Osteoblast (primary cell): ENCODE measurements around the gene MYMK. TPM values are rescaled to one million over a fixed set of nuclear protein-coding genes. Genes with fewer than 3 reads are reported as not detected.

ENCODE experiments used
- DNase-seq: peaks from one replicate; pipeline ENCODE4 v3.0.0; 2011; ENCODE audit warnings: low spot score, mixed read lengths; ENCODE audit not compliant: insufficient read length; ENCODE audit errors: missing footprints
- H2AFZ ChIP-seq: 2 replicates; pipeline ENCODE4 v1.6.0; 2011; ENCODE audit warnings: mild to moderate bottlenecking, low read length
- H3K27ac ChIP-seq: 2 replicates; pipeline ENCODE4 v1.5.1; 2011; ENCODE audit warnings: mild to moderate bottlenecking, low read depth, low read length, moderate library complexity
- H3K27me3 ChIP-seq: 2 replicates; pipeline ENCODE4 v1.6.0; 2012; ENCODE audit warnings: mild to moderate bottlenecking, control low read depth, inconsistent platforms, low read length, moderate library complexity; ENCODE audit not compliant: insufficient read depth
- H3K36me3 ChIP-seq: 2 replicates; pipeline ENCODE4 v1.5.1; 2011; ENCODE audit warnings: mild to moderate bottlenecking, low read length, control low read depth, moderate library complexity; ENCODE audit not compliant: insufficient read depth
- H3K4me1 ChIP-seq: 2 replicates; pipeline ENCODE4 v1.5.1; 2011; ENCODE audit warnings: mild to moderate bottlenecking, low read length, control low read depth, moderate library complexity; ENCODE audit not compliant: insufficient read depth
- H3K4me2 ChIP-seq: 2 replicates; pipeline ENCODE4 v1.6.0; 2011; ENCODE audit warnings: mild to moderate bottlenecking, low read length; ENCODE audit not compliant: insufficient read depth
- H3K4me3 ChIP-seq: fragments of 200-600 bp; sonication (generic); 3 replicates; pipeline ENCODE4 v1.5.1; 2012; ENCODE audit warnings: mild to moderate bottlenecking, low read length, inconsistent platforms; ENCODE audit not compliant: insufficient read depth
- H3K79me2 ChIP-seq: 2 replicates; pipeline ENCODE4 v1.6.0; 2012; ENCODE audit warnings: mild to moderate bottlenecking, low read length, control low read depth, inconsistent platforms; ENCODE audit not compliant: insufficient read depth
- H3K9me3 ChIP-seq: 2 replicates; pipeline ENCODE4 v1.5.1; 2011; ENCODE audit warnings: low read depth, low read length, control low read depth
- H4K20me1 ChIP-seq: 2 replicates; pipeline ENCODE4 v1.6.0; 2012; ENCODE audit warnings: mild to moderate bottlenecking, low read length, control low read depth; ENCODE audit not compliant: insufficient read depth
- CTCF ChIP-seq: IDR thresholded peaks from 2 replicates; pipeline ENCODE4 v1.5.1; 2011; ENCODE audit warnings: mild to moderate bottlenecking, low read depth, low read length, moderate library complexity; ENCODE audit errors: extremely low read depth
- total RNA-seq: library from RNA; depleted of rRNA; stranded (reverse); fragments of >200 nt; gene quantifications from 2 replicates; pipeline ENCODE4 v1.2.3, GENCODE V29; 2012

The MYMK gene
- total RNA-seq, 1 donor: not detected

- no peak for TF ChIP-seq CTCF
- no peaks in the 10 kb centered on the region for H4K20me1 ChIP-seq
- no peak overlapping the region for H2AFZ ChIP-seq
- no peak for DNase-seq
- no peak overlapping the region for H3K4me2 ChIP-seq
- H3K27me3 ChIP-seq: peaks cover 5% of the 10 kb centered on the region
- peaks cover 11% of the 10 kb centered on the region for H3K4me1 ChIP-seq
- H3K4me3 ChIP-seq: no peak overlapping the region
- H3K36me3 ChIP-seq: no peaks in the 10 kb centered on the region
- H3K9me3 ChIP-seq: no peaks in the 10 kb centered on the region
- no peak overlapping the region for H3K27ac ChIP-seq
- no peaks in the 10 kb centered on the region for H3K79me2 ChIP-seq
Measured at GRCh38 chr9:133561976-133562554, 37.3 kb upstream of the MYMK start.

GRCh38 chr9:133560944-133561343 is 36.2 kb upstream of the MYMK start:
- DNase-seq: no peak
- no peak overlapping the region for H3K4me2 ChIP-seq
- no peak overlapping the region for H2AFZ ChIP-seq
- no peaks in the 10 kb centered on the region for H3K9me3 ChIP-seq
- H3K4me1 ChIP-seq: peaks cover 11% of the 10 kb centered on the region
- TF ChIP-seq CTCF: no peak
- no peaks in the 10 kb centered on the region for H4K20me1 ChIP-seq
- no peaks in the 10 kb centered on the region for H3K79me2 ChIP-seq
- H3K4me3 ChIP-seq: no peak overlapping the region
- peaks cover 5% of the 10 kb centered on the region for H3K27me3 ChIP-seq
- H3K36me3 ChIP-seq: no peaks in the 10 kb centered on the region
- H3K27ac ChIP-seq: no peak overlapping the region

- Histone ChIP-seq H3K27ac (no peak overlapping the region), H2AFZ (no peak overlapping the region), H4K20me1 (no peaks in the 10 kb centered on the region), H3K4me3 (no peak overlapping the region), H3K79me2 (no peaks in the 10 kb centered on the region), H3K9me3 (no peaks in the 10 kb centered on the region), H3K4me1 (peaks cover 11% of the 10 kb centered on the region), H3K4me2 (no peak overlapping the region), H3K36me3 (no peaks in the 10 kb centered on the region), H3K27me3 (peaks cover 5% of the 10 kb centered on the region)
- TF ChIP-seq CTCF: no peak
- no peak for DNase-seq
Measured at GRCh38 chr9:133560311-133560710, 35.6 kb upstream of the MYMK start.

- peak; percentile 99 for DNase-seq
- Histone ChIP-seq H4K20me1 (no peaks in the 10 kb centered on the region), H3K36me3 (no peaks in the 10 kb centered on the region), H3K4me3 (peak overlapping the region; percentile 33), H3K4me1 (peaks cover 11% of the 10 kb centered on the region), H3K4me2 (peak overlapping the region; percentile 60), H3K27me3 (peaks cover 5% of the 10 kb centered on the region), H3K27ac (peak overlapping the region; percentile 1), H3K9me3 (no peaks in the 10 kb centered on the region), H2AFZ (peak overlapping the region; percentile 76), H3K79me2 (no peaks in the 10 kb centered on the region)
- TF ChIP-seq CTCF: no peak
Measured at GRCh38 chr9:133558191-133559126, 33.7 kb upstream of the MYMK start.
